HG03457 (cell line): ENCODE measurements around the gene TMEM191C.
A peak's percentile ranks its signal among the peaks of the same experiment; 100 is the strongest.
"Not testable (repeated sequence)": the region's sequence is repeated elsewhere in the genome, so short reads cannot be mapped to it uniquely, and the experiment has no call there.

Experiments used
- ATAC-seq: cut with Tn5 transposase; IDR thresholded peaks from one replicate; pipeline ENCODE4 v1.9.1; 2021; ENCODE audit warnings: moderate number of reproducible peaks; ENCODE audit not compliant: unreplicated experiment

Gene TMEM191C

GRCh38 chr22:21446128-21446826 is 20.9 kb upstream of the TMEM191C start:
- no peak for ATAC-seq

DNA sequence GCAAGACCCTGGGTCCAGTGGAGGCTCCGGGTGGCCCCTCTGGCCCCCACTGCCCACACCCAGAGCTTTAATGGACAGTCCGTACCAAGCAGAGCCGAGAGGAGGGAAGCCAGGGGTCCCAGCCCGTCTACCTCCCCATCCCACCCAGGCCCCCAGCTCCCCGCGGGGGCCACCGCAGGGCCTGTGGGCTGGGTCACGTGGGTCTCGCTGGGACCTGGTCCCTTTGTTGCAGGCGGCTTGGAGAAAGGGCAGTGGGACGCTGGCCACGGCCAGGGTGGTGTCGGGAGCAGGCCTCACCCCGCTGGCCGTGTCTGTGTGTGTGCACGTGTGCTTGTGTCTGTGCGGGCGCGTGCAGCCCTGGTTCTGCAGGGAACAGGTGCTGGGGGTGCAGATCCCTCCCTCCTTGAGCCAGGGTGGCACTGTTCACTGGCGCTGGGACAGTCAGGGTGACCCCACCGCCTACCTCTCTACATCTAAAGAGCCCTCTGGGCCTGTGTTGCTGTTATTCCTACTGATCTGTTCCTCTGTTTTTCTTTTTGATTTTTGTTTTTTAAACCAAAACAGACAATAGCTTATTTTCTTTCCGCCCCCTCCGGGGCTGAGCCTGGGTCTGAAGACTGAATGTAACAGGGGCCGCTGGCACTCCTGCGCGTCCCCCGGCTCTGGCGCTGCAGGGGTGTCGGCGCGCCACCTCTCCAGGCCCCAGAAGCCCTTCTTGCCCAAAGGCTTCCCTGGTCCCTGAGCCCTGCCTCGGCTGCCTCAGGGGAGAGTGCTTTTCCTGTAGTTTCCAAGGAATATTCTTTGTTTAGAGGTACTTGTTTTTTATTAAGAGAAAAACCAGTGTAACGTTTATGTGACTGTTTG is 20.1 kb upstream of the TMEM191C start:
- ATAC-seq = no peak

- ATAC-seq = no peak
Observed at GRCh38 chr22:21447694-21448402, 19.3 kb upstream of the TMEM191C start.

DNA sequence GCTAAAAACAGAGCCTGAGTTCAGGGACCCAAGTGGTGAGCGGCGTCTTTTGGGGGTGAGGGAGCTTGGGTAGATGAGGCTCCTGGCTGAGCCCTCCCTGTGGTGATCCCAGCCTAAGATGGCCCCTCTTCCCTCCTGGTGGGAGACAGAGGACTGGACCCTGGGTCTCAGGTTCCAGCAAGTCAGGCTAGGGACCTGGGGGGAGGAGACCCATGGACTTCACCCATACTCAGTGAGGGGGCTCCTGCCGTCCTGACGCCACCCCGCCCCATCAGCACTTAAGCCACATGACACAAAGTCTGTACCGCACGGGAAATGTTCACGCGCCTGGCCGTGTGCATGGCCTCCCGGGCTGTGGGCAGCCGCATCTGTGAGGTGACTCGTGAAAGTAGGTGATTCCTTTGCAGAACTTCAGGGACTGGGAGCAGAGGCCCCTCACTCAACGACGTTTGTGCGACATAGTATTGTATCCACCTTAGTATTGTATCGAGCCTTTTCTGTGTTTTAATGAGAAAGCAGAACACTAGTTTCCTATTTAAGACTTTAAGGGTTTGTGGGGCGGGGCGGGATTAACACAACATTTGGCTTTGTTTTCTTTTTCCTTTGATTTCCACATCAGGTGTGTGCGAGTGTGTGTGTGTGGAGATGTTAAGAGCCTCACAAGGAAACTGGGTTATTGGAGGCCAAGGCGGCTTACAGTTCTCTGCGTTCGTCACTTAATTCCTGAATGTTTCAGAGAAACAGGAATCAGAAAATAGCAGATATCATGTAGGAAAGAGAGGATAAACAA is 18.4 kb upstream of the TMEM191C start:
- no peak for ATAC-seq

GRCh38 chr22:21449531-21450319 is 17.5 kb upstream of the TMEM191C start:
- no peak for ATAC-seq

- ATAC-seq = no peak
Observed at GRCh38 chr22:21450320-21450831, 16.8 kb upstream of the TMEM191C start.

- ATAC-seq = no peak
Observed at GRCh38 chr22:21450858-21451353, 16.3 kb upstream of the TMEM191C start.

- no peak for ATAC-seq
Observed at GRCh38 chr22:21451545-21452520, 15.4 kb upstream of the TMEM191C start.

GRCh38 chr22:21452666-21453065 is 14.5 kb upstream of the TMEM191C start:
- not testable (repeated sequence) for ATAC-seq

GRCh38 chr22:21454998-21455333 is 12.2 kb upstream of the TMEM191C start:
- ATAC-seq = not testable (repeated sequence)

GRCh38 chr22:21455334-21456089 is 11.7 kb upstream of the TMEM191C start:
- ATAC-seq = no peak

DNA sequence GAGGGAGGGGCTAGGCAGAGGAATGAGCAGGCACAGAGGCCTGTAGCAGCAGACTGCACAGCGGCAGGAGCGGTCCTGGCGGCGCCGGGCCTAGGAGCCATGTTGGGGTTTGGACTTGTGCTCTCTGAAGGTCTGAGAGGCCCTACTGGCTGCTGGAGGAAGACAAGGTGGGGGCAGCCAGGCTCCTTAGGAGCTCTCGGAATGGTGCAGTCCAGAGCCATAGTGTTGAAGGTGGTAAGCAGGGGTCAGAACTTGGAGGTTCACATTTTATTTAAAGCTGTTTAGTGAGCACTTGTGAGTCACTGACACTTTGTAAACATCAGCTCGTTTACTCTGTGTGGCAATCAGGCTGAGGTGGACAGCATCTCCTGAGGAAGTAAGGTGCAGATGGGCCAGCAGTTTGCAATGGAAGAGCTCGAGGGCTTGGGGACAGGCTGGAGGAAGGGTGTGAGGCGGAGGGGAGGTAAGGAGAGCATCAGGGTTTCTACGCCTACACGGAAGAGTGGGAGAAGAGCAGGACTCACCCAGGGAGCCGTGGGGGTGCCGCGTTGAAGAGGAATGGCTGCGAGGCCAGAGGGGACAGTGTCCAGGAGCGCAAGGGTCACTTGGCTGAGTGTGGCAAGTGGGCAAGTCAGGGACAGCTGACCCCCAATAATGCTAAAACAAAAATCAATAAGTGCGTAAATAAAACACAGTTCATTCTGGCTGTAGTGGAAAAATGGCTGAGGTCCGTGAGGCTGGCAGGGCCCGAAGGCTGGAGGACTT is 10.0 kb upstream of the TMEM191C start:
- ATAC-seq = no peak

GRCh38 chr22:21462672-21463071 is 4.5 kb upstream of the TMEM191C start:
- not testable (repeated sequence) for ATAC-seq

- peak; percentile 74 for ATAC-seq
Observed at GRCh38 chr22:21468194-21469096, 1.3 kb downstream of the TMEM191C start.

DNA sequence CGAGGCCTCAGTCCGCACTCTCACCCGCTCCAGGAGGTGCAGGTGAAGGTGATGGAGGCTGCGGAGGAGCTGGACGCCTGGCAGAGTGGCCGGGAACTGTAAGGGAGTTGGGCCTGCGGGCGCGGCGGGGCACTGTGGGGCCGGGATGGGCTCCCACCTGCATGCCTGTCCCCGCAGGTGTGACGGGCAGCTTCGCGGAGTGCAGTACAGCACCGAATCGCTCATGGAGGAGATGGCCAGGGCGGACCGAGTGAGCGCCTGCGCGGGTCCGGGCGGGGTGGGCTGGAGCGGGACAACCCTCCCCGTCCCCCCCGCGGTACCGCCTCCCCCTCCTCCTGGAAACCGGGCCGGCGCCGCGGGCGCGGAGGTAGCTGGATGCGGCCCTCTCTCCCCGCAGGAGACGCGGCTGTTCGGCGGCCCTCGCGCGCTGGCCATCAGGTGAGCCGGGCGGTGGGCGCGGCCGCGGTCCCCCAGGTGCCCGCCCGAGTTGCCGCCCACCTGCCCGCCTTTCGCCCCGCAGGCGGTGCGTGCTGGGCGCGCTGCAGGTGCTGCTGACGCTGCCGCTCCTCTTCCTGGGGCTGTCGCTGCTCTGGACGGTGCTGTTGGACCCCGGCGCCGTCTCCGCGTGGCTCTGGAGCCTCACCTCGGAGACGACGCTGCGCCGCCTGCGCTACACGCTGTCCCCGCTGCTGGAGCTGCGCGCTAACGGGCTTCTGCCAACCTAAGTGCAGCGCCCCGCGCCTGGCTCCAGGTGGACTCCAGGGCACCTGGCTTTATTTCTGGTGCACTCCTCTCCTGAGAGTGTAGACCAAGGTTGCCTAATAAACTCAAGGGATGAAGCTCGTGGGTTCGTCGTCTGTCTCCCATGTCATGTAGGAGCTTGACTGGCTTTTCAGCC is 2.2 kb downstream of the TMEM191C start:
- peak; percentile 1 for ATAC-seq
